ENCODE data around the gene IL10RB. TPM values are rescaled to one million over a fixed set of nuclear protein-coding genes. Genes with fewer than 3 reads are reported as not detected.
"Not testable (repeated sequence)": the region's sequence is repeated elsewhere in the genome, so short reads cannot be mapped to it uniquely, and the experiment has no call there.

The IL10RB gene
- polyA plus RNA-seq, 1 donor (not counting 4 experiments of a cell fraction or from before 2014, with no cell fraction given), result 19.6 TPM

- Histone ChIP-seq H4K20me1 (ENCODE audit: control insufficient read depth, extremely low read depth, insufficient read depth, low read length) (no peaks in the 10 kb centered on the region), H3K9me3 (ENCODE audit: control insufficient read depth, low read depth, low read length) (no peaks in the 10 kb centered on the region), H3K9me1 (ENCODE audit: control insufficient read depth, extremely low read depth, insufficient read depth, low read length) (no peaks in the 10 kb centered on the region), H3K4me1 (ENCODE audit: control insufficient read depth, extremely low read depth, insufficient read depth, low read length) (no peaks in the 10 kb centered on the region), H3K36me3 (ENCODE audit: control insufficient read depth in 2 of 2, extremely low read depth in 1 of 2, insufficient read depth in 2 of 2, low read length in 2 of 2) (peaks cover 12 to 16% of the 10 kb centered on the region in 2 experiments), H3K27ac (ENCODE audit: control insufficient read depth, insufficient read depth, low read length) (no peak overlapping the region), H3K27me3 (ENCODE audit: control insufficient read depth, extremely low read depth, insufficient read depth, low read length) (no peaks in the 10 kb centered on the region), H3K79me2 (ENCODE audit: control insufficient read depth, insufficient read depth, low read length) (no peaks in the 10 kb centered on the region), H3K4me3 (ENCODE audit: control insufficient read depth in 2 of 3, extremely low read depth in 1 of 3, insufficient read depth in 2 of 3, low read depth in 1 of 3, low read length in 3 of 3) (no peak overlapping the region), H2AFZ (ENCODE audit: control insufficient read depth, low read length) (no peak overlapping the region), H3K4me2 (ENCODE audit: control insufficient read depth, extremely low read depth, insufficient read depth, low read depth, low read length) (no peak overlapping the region), H3K9ac (ENCODE audit: control insufficient read depth, extremely low read depth, insufficient read depth, low read length) (no peak overlapping the region)
- FAIRE-seq (no peak), DNase-seq (ENCODE audit: low read depth, low spot score) (no peak)
- no peak for TF ChIP-seq EZH2 (IDR thresholded peaks at IDR 0.05; ENCODE audit: low read length)
- dilution Hi-C loops (cut with MboI; ENCODE audit: extremely low pct_ligation_motif_present, low sequenced_read_pairs), result no loop called here
Observed at GRCh38 chr21:33249331-33250002, 16.7 kb upstream of the IL10RB start.

DNA sequence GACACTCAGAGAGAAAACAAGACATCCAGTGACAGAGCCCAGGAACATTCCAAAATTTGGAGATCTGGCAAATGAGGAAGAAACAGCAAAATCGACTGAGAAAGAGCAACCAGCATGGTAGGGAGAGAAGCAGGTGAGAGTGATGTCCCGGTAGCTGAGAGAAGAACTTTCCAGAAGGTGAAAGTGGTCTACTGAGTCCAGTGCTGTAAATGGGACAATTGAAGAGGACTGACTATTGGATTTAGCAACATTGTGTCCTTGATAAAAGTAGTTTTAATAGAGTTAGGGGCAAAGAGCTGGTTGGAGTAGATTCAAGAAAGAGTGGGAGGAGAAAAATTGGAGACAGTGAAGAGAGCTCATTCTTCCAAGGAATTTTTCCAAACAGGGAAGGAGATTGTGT lies 15.0 kb upstream of the IL10RB start:
- dilution Hi-C loops (cut with MboI; ENCODE audit: extremely low pct_ligation_motif_present, low sequenced_read_pairs), result no loop called here
- H2AFZ ChIP-seq (ENCODE audit: control insufficient read depth, low read length), result no peak overlapping the region
- no peak for DNase-seq (ENCODE audit: low read depth, low spot score)

GRCh38 chr21:33253382-33253781 lies 12.8 kb upstream of the IL10RB start:
- DNase-seq (ENCODE audit: low read depth, low spot score); H3K4me3 ChIP-seq (ENCODE audit: control insufficient read depth in 2 of 3, extremely low read depth in 1 of 3, insufficient read depth in 2 of 3, low read depth in 1 of 3, low read length in 3 of 3); dilution Hi-C loops (cut with MboI; ENCODE audit: extremely low pct_ligation_motif_present, low sequenced_read_pairs); H3K9ac ChIP-seq (ENCODE audit: control insufficient read depth, extremely low read depth, insufficient read depth, low read length); H4K20me1 ChIP-seq (ENCODE audit: control insufficient read depth, extremely low read depth, insufficient read depth, low read length); H3K79me2 ChIP-seq (ENCODE audit: control insufficient read depth, insufficient read depth, low read length); H3K4me2 ChIP-seq (ENCODE audit: control insufficient read depth, extremely low read depth, insufficient read depth, low read depth, low read length); H3K27ac ChIP-seq (ENCODE audit: control insufficient read depth, insufficient read depth, low read length); H3K4me1 ChIP-seq (ENCODE audit: control insufficient read depth, extremely low read depth, insufficient read depth, low read length); FAIRE-seq; H3K9me1 ChIP-seq (ENCODE audit: control insufficient read depth, extremely low read depth, insufficient read depth, low read length); H3K27me3 ChIP-seq (ENCODE audit: control insufficient read depth, extremely low read depth, insufficient read depth, low read length); H3K9me3 ChIP-seq (ENCODE audit: control insufficient read depth, low read depth, low read length); H2AFZ ChIP-seq (ENCODE audit: control insufficient read depth, low read length): not testable (repeated sequence)
- peaks cover 7 to 13% of the 10 kb centered on the region in 2 experiments for H3K36me3 ChIP-seq (ENCODE audit: control insufficient read depth in 2 of 2, extremely low read depth in 1 of 2, insufficient read depth in 2 of 2, low read length in 2 of 2)

More for the DNA sequence above, 15.0 kb upstream of the IL10RB start:
- H3K4me3 ChIP-seq (ENCODE audit: control insufficient read depth in 2 of 3, extremely low read depth in 1 of 3, insufficient read depth in 2 of 3, low read depth in 1 of 3, low read length in 3 of 3), result no peak overlapping the region
- H4K20me1 ChIP-seq (ENCODE audit: control insufficient read depth, extremely low read depth, insufficient read depth, low read length), result no peaks in the 10 kb centered on the region
- FAIRE-seq, result no peak
- no peaks in the 10 kb centered on the region for H3K79me2 ChIP-seq (ENCODE audit: control insufficient read depth, insufficient read depth, low read length)
- no peak for TF ChIP-seq CTCF (optimal IDR thresholded peaks at IDR 0.05 in 1 of 3, IDR thresholded peaks at IDR 0.05 in 1 of 3, conservative IDR thresholded peaks at IDR 0.05 in 1 of 3; ENCODE audit: extremely low read depth in 1 of 3, insufficient read depth in 2 of 3, low read length in 3 of 3)
- TF ChIP-seq EZH2 (IDR thresholded peaks at IDR 0.05; ENCODE audit: low read length), result no peak
- H3K36me3 ChIP-seq (ENCODE audit: control insufficient read depth in 2 of 2, extremely low read depth in 1 of 2, insufficient read depth in 2 of 2, low read length in 2 of 2), result peaks cover 8 to 12% of the 10 kb centered on the region in 2 experiments
- H3K9me1 ChIP-seq (ENCODE audit: control insufficient read depth, extremely low read depth, insufficient read depth, low read length), result no peaks in the 10 kb centered on the region
- no peaks in the 10 kb centered on the region for H3K27me3 ChIP-seq (ENCODE audit: control insufficient read depth, extremely low read depth, insufficient read depth, low read length)
- H3K9ac ChIP-seq (ENCODE audit: control insufficient read depth, extremely low read depth, insufficient read depth, low read length), result no peak overlapping the region
- no peak overlapping the region for H3K27ac ChIP-seq (ENCODE audit: control insufficient read depth, insufficient read depth, low read length)
- no peaks in the 10 kb centered on the region for H3K4me1 ChIP-seq (ENCODE audit: control insufficient read depth, extremely low read depth, insufficient read depth, low read length)
- H3K4me2 ChIP-seq (ENCODE audit: control insufficient read depth, extremely low read depth, insufficient read depth, low read depth, low read length), result no peak overlapping the region
- H3K9me3 ChIP-seq (ENCODE audit: control insufficient read depth, low read depth, low read length), result no peaks in the 10 kb centered on the region
